Activated CD8-positive, alpha-beta memory T cell treated with anti-CD3 and anti-CD28 coated beads, Interleukin-2, amount 50 U/mL, for 1 hour (primary cell): ENCODE data around the gene INSC.

ENCODE experiments used
- DNase-seq: peaks from one replicate; pipeline ENCODE4 v3.0.0-alpha.2; 2020; ENCODE audit errors: extremely low read depth

INSC gene

GRCh38 chr11:15108592-15109130 is 6.1 kb upstream of the INSC start:
- DNase-seq: no peak

- DNase-seq: no peak
Observed at GRCh38 chr11:15109602-15110001, 5.1 kb upstream of the INSC start.

GRCh38 chr11:15111215-15111614 is 3.5 kb upstream of the INSC start:
- no peak for DNase-seq

GRCh38 chr11:15112131-15112541 is 2.6 kb upstream of the INSC start:
- DNase-seq: no peak

- DNase-seq: no peak
Observed at GRCh38 chr11:15113381-15113780, 1.3 kb upstream of the INSC start.

GRCh38 chr11:15115686-15116085 is 963 bp downstream of the INSC start:
- no peak for DNase-seq

GRCh38 chr11:15117751-15118150 is 3.0 kb downstream of the INSC start:
- no peak for DNase-seq

GRCh38 chr11:15118431-15118830 is 3.7 kb downstream of the INSC start:
- no peak for DNase-seq

GRCh38 chr11:15119352-15119751 is 4.6 kb downstream of the INSC start:
- DNase-seq: no peak

GRCh38 chr11:15119826-15120225 is 5.1 kb downstream of the INSC start:
- no peak for DNase-seq

- no peak for DNase-seq
Observed at GRCh38 chr11:15123849-15124248, 9.1 kb downstream of the INSC start.

GRCh38 chr11:15124528-15124927 is 9.8 kb downstream of the INSC start:
- no peak for DNase-seq

GRCh38 chr11:15127341-15127740 is 12.6 kb downstream of the INSC start:
- no peak for DNase-seq

GRCh38 chr11:15128621-15129020 is 13.9 kb downstream of the INSC start:
- no peak for DNase-seq

- DNase-seq: no peak
Observed at GRCh38 chr11:15136166-15136565, 21.4 kb downstream of the INSC start.

GRCh38 chr11:15139096-15139770 is 24.5 kb downstream of the INSC start:
- no peak for DNase-seq

GRCh38 chr11:15139958-15140659 is 25.4 kb downstream of the INSC start:
- DNase-seq: no peak

GRCh38 chr11:15141381-15141780 is 26.7 kb downstream of the INSC start:
- DNase-seq: no peak

- no peak for DNase-seq
Observed at GRCh38 chr11:15142838-15143237, 28.1 kb downstream of the INSC start.

GRCh38 chr11:15143855-15144254 is 29.1 kb downstream of the INSC start:
- DNase-seq: no peak

- no peak for DNase-seq
Observed at GRCh38 chr11:15144347-15144746, 29.6 kb downstream of the INSC start.

GRCh38 chr11:15145151-15145550 is 30.4 kb downstream of the INSC start:
- DNase-seq: no peak

- no peak for DNase-seq
Observed at GRCh38 chr11:15145615-15146014, 30.9 kb downstream of the INSC start.
